Loucy (cell line): ENCODE data around the gene CIAO3.

Experiments used
- H2AFZ ChIP-seq: fragments of 200-600 bp; sonication (generic); 2 replicates; pipeline ENCODE4 v1.6.0; 2016; ENCODE audit warnings: antibody characterized with exemption, mild to moderate bottlenecking, low read length, moderate library complexity
- H3F3A ChIP-seq: fragments of 200-600 bp; 2 replicates; pipeline ENCODE4 v1.6.0; 2016; ENCODE audit warnings: antibody characterized with exemption, low read depth, mild to moderate bottlenecking
- H3K27me3 ChIP-seq: fragments of 200-600 bp; sonication (generic); 2 replicates; pipeline ENCODE4 v1.6.1; 2014; ENCODE audit warnings: low read length, mild to moderate bottlenecking; ENCODE audit not compliant: insufficient read depth, poor library complexity, severe bottlenecking
- H3K36me3 ChIP-seq: fragments of 200-600 bp; sonication (generic); 2 replicates; pipeline ENCODE4 v1.6.1; 2016; ENCODE audit warnings: low read length; ENCODE audit not compliant: insufficient read depth
- H3K4me1 ChIP-seq: fragments of 200-600 bp; sonication (generic); 2 replicates; pipeline ENCODE4 v1.5.1; 2014; ENCODE audit warnings: low read length, mild to moderate bottlenecking; ENCODE audit not compliant: insufficient read depth, poor library complexity, severe bottlenecking
- H3K4me2 ChIP-seq: fragments of 200-600 bp; sonication (generic); 2 replicates; pipeline ENCODE4 v1.6.0; 2014; ENCODE audit warnings: antibody characterized with exemption, low read length, low read depth, mild to moderate bottlenecking; ENCODE audit not compliant: poor library complexity, severe bottlenecking
- H3K4me3 ChIP-seq: fragments of 200-600 bp; sonication (generic); 2 replicates; pipeline ENCODE4 v1.5.1; 2014; ENCODE audit warnings: low read length, mild to moderate bottlenecking, mixed read lengths; ENCODE audit not compliant: poor library complexity, severe bottlenecking
- H3K79me2 ChIP-seq: fragments of 200-600 bp; sonication (generic); 2 replicates; pipeline ENCODE4 v1.6.1; 2014; ENCODE audit warnings: low read length; ENCODE audit not compliant: insufficient read depth
- H3K9ac ChIP-seq: fragments of 200-600 bp; sonication (generic); 2 replicates; pipeline ENCODE4 v1.6.0; 2014; ENCODE audit warnings: mild to moderate bottlenecking, low read depth, low read length, moderate library complexity; ENCODE audit not compliant: poor library complexity, severe bottlenecking
- H3K9me2 ChIP-seq: fragments of 200-600 bp; sonication (generic); replicated peaks from 2 replicates; pipeline ENCODE4 v1.6.1; 2016; ENCODE audit warnings: low read depth, low read length, mixed read lengths
- H3K9me3 ChIP-seq: fragments of 200-600 bp; sonication (generic); 2 replicates; pipeline ENCODE4 v1.6.1; 2014; ENCODE audit warnings: mild to moderate bottlenecking, antibody characterized with exemption, low read length, low read depth; ENCODE audit not compliant: insufficient read depth
- H4K20me1 ChIP-seq: fragments of 200-600 bp; sonication (generic); 2 replicates; pipeline ENCODE4 v1.6.0; 2014; ENCODE audit warnings: antibody characterized with exemption, low read length, mild to moderate bottlenecking; ENCODE audit not compliant: insufficient read depth, poor library complexity, severe bottlenecking
- CTCF ChIP-seq: fragments of 200-600 bp; sonication (generic); conservative IDR thresholded peaks from 2 replicates; pipeline ENCODE4 v1.5.1; 2014; ENCODE audit warnings: mild to moderate bottlenecking, antibody characterized with exemption, low read length
- EZH2phosphoT487 ChIP-seq: fragments of 200-600 bp; IDR thresholded peaks from 2 replicates; pipeline ENCODE4 v1.6.1; 2018; ENCODE audit warnings: antibody characterized with exemption, mild to moderate bottlenecking, moderate library complexity, borderline replicate concordance

Gene CIAO3

GRCh38 chr16:741986-742629 lies 1.3 kb upstream of the CIAO3 start:
- TF ChIP-seq CTCF: no peak
- no peak for TF ChIP-seq EZH2phosphoT487
- no peak overlapping the region for H3K4me2 ChIP-seq

GRCh38 chr16:740459-740763 lies 386 bp downstream of the CIAO3 start:
- Histone ChIP-seq H3K9ac (peak overlapping the region; percentile 82), H3K27me3 (no peaks in the 10 kb centered on the region), H3K4me3 (peak overlapping the region; percentile 82)

More at GRCh38 chr16:741986-742629, 1.3 kb upstream of the CIAO3 start:
- H3K4me3 ChIP-seq: no peak overlapping the region
- no peaks in the 10 kb centered on the region for H3K36me3 ChIP-seq
- no peaks in the 10 kb centered on the region for H3F3A ChIP-seq
- H3K9me2 ChIP-seq: no peaks in the 10 kb centered on the region
- peaks cover 7% of the 10 kb centered on the region; the same call in 1 of the 2 replicates for H3K79me2 ChIP-seq
- no peaks in the 10 kb centered on the region for H3K9me3 ChIP-seq
- H3K27me3 ChIP-seq: no peaks in the 10 kb centered on the region
- H2AFZ ChIP-seq: no peak overlapping the region
- no peak overlapping the region for H3K9ac ChIP-seq
- no peaks in the 10 kb centered on the region for H3K4me1 ChIP-seq
- no peaks in the 10 kb centered on the region for H4K20me1 ChIP-seq

GRCh38 chr16:739560-740458 lies 988 bp downstream of the CIAO3 start:
- Histone ChIP-seq H4K20me1 (no peaks in the 10 kb centered on the region), H3F3A (no peaks in the 10 kb centered on the region), H3K9me2 (no peaks in the 10 kb centered on the region), H3K4me3 (peak overlapping the region; percentile 82), H3K4me1 (no peaks in the 10 kb centered on the region), H2AFZ (peak overlapping the region; percentile 83; the same call in 1 of the 2 replicates), H3K36me3 (no peaks in the 10 kb centered on the region), H3K27me3 (no peaks in the 10 kb centered on the region), H3K9ac (peak overlapping the region; percentile 82), H3K79me2 (peaks cover 7% of the 10 kb centered on the region; the same call in 1 of the 2 replicates), H3K9me3 (no peaks in the 10 kb centered on the region), H3K4me2 (peak overlapping the region; percentile 73)
- TF ChIP-seq EZH2phosphoT487 (no peak), CTCF (no peak)

More at GRCh38 chr16:740459-740763, 386 bp downstream of the CIAO3 start:
- Histone ChIP-seq H3K9me2 (no peaks in the 10 kb centered on the region), H2AFZ (peak overlapping the region; percentile 83), H3K79me2 (peaks cover 7% of the 10 kb centered on the region; the same call in 1 of the 2 replicates), H3K36me3 (no peaks in the 10 kb centered on the region), H3F3A (no peaks in the 10 kb centered on the region), H3K9me3 (no peaks in the 10 kb centered on the region), H3K4me1 (no peaks in the 10 kb centered on the region), H3K4me2 (peak overlapping the region; percentile 73), H4K20me1 (no peaks in the 10 kb centered on the region)
- TF ChIP-seq EZH2phosphoT487: no peak
- no peak for TF ChIP-seq CTCF
